Left colon (tissue), 2 donors: ENCODE results near the gene MYO1H. TPM values are rescaled to one million over a fixed set of nuclear protein-coding genes. Genes with fewer than 3 reads are reported as not detected.

Source experiments
- ATAC-seq: fragments of 200-7000 bp; cut with Tn5 transposase; one replicate; pipeline ENCODE4 v1.9.1; 2020; ENCODE audit warnings: mild to moderate bottlenecking, moderate library complexity
- DNase-seq, 2 donors: peaks; one replicate each; pipeline ENCODE4 v3.0.0-alpha.2; 2020
- intact Hi-C, 2 donors: fragments of 100-400 bp; cut with DNase I in 1 of 2; cut with micrococcal nuclease in 1 of 2; formaldehyde crosslinking; loops; one replicate each; pipeline versions ENCODE4 v1.11.2 to v1.14.0; 2022; cut with DNase I, micrococcal nuclease
- total RNA-seq, 2 donors: library from RNA; stranded (reverse); fragmentation: NEBNext Ultra II Directional; extraction: Animal tissue kit (Norgen Biotek cat#: 25700); gene quantifications; one replicate each; pipeline ENCODE4 v1.2.1, GENCODE V29; 2021
- donor health status: DM: no; HTN: no; CAD: no.
- donor health status: DM: yes; HTN: yes; CAD: no.

The MYO1H gene
- total RNA-seq, 2 donors from 2014 or later = 0.20 to 0.31 TPM

GRCh38 chr12:109494348-109494881, 146.7 kb downstream of the MYO1H start:
- DNase-seq (no peak), ATAC-seq (no peak)
- intact Hi-C loops = no loop called here

- no peak for DNase-seq
- intact Hi-C loops = no loop called here
- ATAC-seq = no peak
Measured at GRCh38 chr12:109495012-109495411, 147.3 kb downstream of the MYO1H start.

GRCh38 chr12:109496306-109496705, 148.6 kb downstream of the MYO1H start:
- ATAC-seq (no peak), DNase-seq (no peak)
- intact Hi-C loops = no loop called here

GRCh38 chr12:109497675-109498074, 150.0 kb downstream of the MYO1H start:
- DNase-seq (no peak), ATAC-seq (no peak)
- intact Hi-C loops = no loop called here

Other genes starting within 250 kb of the MYO1H start
- 10 to 100 TPM; 49.6 to 55.6 TPM for gene ACACB, start 231.3 kb upstream of the MYO1H start, total RNA-seq
- not detected for gene FOXN4, start 38.6 kb upstream of the MYO1H start, total RNA-seq
- gene KCTD10, start 129.4 kb downstream of the MYO1H start, total RNA-seq = 10 to 100 TPM; 62.8 to 86.8 TPM
- 10 to 100 TPM; 47.7 to 50.7 TPM for gene UBE3B, start 129.7 kb downstream of the MYO1H start, total RNA-seq
- 10 to 100 TPM; 31.0 to 51.3 TPM for gene MMAB, start 225.6 kb downstream of the MYO1H start, total RNA-seq
- 10 to 100 TPM; 23.1 to 47.2 TPM for gene MVK, start 225.9 kb downstream of the MYO1H start, total RNA-seq